HEK293 (cell line): ENCODE measurements around the gene HNRNPUL2.

ENCODE experiments used
- IKZF3 ChIP-seq: fragments of 450-650 bp; IDR thresholded peaks from 2 replicates; pipeline ENCODE4 v1.5.0; 2018; ENCODE audit warnings: missing biosample characterization, mild to moderate bottlenecking, missing genetic modification characterization, moderate library complexity
- KLF10 ChIP-seq: fragments of 450-650 bp; IDR thresholded peaks from 2 replicates; pipeline ENCODE4 v1.5.1; 2018; ENCODE audit warnings: missing biosample characterization, mild to moderate bottlenecking, missing genetic modification characterization
- KLF8 ChIP-seq: fragments of 450-650 bp; formaldehyde crosslinking; IDR thresholded peaks from 2 replicates; pipeline ENCODE4 v1.5.1; 2016; ENCODE audit warnings: missing biosample characterization, missing genetic modification characterization
- RBAK ChIP-seq: fragments of 450-650 bp; formaldehyde crosslinking; IDR thresholded peaks from 2 replicates; pipeline ENCODE4 v1.5.1; 2016; ENCODE audit warnings: missing biosample characterization, missing genetic modification characterization
- SCRT2 ChIP-seq: fragments of 450-650 bp; formaldehyde crosslinking; IDR thresholded peaks from 2 replicates; pipeline ENCODE4 v1.5.1; 2016; ENCODE audit warnings: missing biosample characterization, missing genetic modification characterization
- SP3 ChIP-seq: fragments of 450-650 bp; formaldehyde crosslinking; IDR thresholded peaks from 2 replicates; pipeline ENCODE4 v1.5.1; 2016; ENCODE audit warnings: missing biosample characterization, missing genetic modification characterization
- YY2 ChIP-seq: fragments of 450-650 bp; formaldehyde crosslinking; IDR thresholded peaks from 2 replicates; pipeline ENCODE4 v1.5.1; 2016; ENCODE audit warnings: missing biosample characterization, missing genetic modification characterization
- ZBTB17 ChIP-seq: fragments of 450-650 bp; formaldehyde crosslinking; IDR thresholded peaks from 2 replicates; pipeline ENCODE4 v1.5.1; 2016; ENCODE audit warnings: missing biosample characterization, missing genetic modification characterization
- ZFHX2 ChIP-seq: fragments of 450-650 bp; formaldehyde crosslinking; conservative IDR thresholded peaks from 2 replicates; pipeline ENCODE4 v1.5.1; 2016; ENCODE audit warnings: missing biosample characterization, missing genetic modification characterization
- ZNF114 ChIP-seq: fragments of 450-650 bp; formaldehyde crosslinking; IDR thresholded peaks from 2 replicates; pipeline ENCODE4 v1.5.0; 2017; ENCODE audit warnings: missing biosample characterization, missing genetic modification characterization
- ZNF2 ChIP-seq: fragments of 450-650 bp; formaldehyde crosslinking; IDR thresholded peaks from 2 replicates; pipeline ENCODE4 v1.5.1; 2016; ENCODE audit warnings: missing biosample characterization, missing genetic modification characterization
- ZNF202 ChIP-seq: fragments of 450-650 bp; formaldehyde crosslinking; IDR thresholded peaks from 2 replicates; pipeline ENCODE4 v1.5.1; 2016; ENCODE audit warnings: missing biosample characterization, missing genetic modification characterization, borderline replicate concordance
- ZNF221 ChIP-seq: fragments of 450-650 bp; formaldehyde crosslinking; IDR thresholded peaks from 2 replicates; pipeline ENCODE4 v1.5.1; 2017; ENCODE audit warnings: missing biosample characterization, missing genetic modification characterization, borderline replicate concordance
- ZNF292 ChIP-seq: fragments of 450-650 bp; formaldehyde crosslinking; IDR thresholded peaks from 2 replicates; pipeline ENCODE4 v1.5.1; 2016; ENCODE audit warnings: low read depth, missing biosample characterization, missing genetic modification characterization, borderline replicate concordance
- ZNF530 ChIP-seq: fragments of 450-650 bp; formaldehyde crosslinking; IDR thresholded peaks from 2 replicates; pipeline ENCODE4 v1.5.1; 2016; ENCODE audit warnings: low read depth, missing biosample characterization, missing genetic modification characterization
- ZNF558 ChIP-seq: fragments of 450-650 bp; formaldehyde crosslinking; IDR thresholded peaks from 2 replicates; pipeline ENCODE4 v1.5.1; 2016; ENCODE audit warnings: missing biosample characterization, missing genetic modification characterization
- ZNF561 ChIP-seq: fragments of 450-650 bp; IDR thresholded peaks from 2 replicates; pipeline ENCODE4 v1.5.1; 2018; ENCODE audit warnings: missing biosample characterization, missing genetic modification characterization, borderline replicate concordance
- ZNF621 ChIP-seq: fragments of 450-650 bp; formaldehyde crosslinking; IDR thresholded peaks from 2 replicates; pipeline ENCODE4 v1.5.1; 2017; ENCODE audit warnings: missing biosample characterization, missing genetic modification characterization
- ZNF629 ChIP-seq: fragments of 450-650 bp; formaldehyde crosslinking; IDR thresholded peaks from 2 replicates; pipeline ENCODE4 v1.5.1; 2017; ENCODE audit warnings: missing biosample characterization, missing genetic modification characterization
- ZNF670 ChIP-seq: fragments of 450-650 bp; formaldehyde crosslinking; IDR thresholded peaks from 2 replicates; pipeline ENCODE4 v1.5.1; 2016; ENCODE audit warnings: missing biosample characterization, missing genetic modification characterization, low read depth
- ZNF701 ChIP-seq: fragments of 450-650 bp; formaldehyde crosslinking; IDR thresholded peaks from 2 replicates; pipeline ENCODE4 v1.5.1; 2016; ENCODE audit warnings: missing biosample characterization, missing genetic modification characterization
- ZNF747 ChIP-seq: fragments of 450-650 bp; formaldehyde crosslinking; IDR thresholded peaks from 2 replicates; pipeline ENCODE4 v1.5.1; 2016; ENCODE audit warnings: missing biosample characterization, missing genetic modification characterization
- ZSCAN30 ChIP-seq: fragments of 450-650 bp; IDR thresholded peaks from 2 replicates; pipeline ENCODE4 v1.5.1; 2018; ENCODE audit warnings: missing biosample characterization, mild to moderate bottlenecking, missing genetic modification characterization, moderate library complexity
- ZXDB ChIP-seq: fragments of 450-650 bp; formaldehyde crosslinking; IDR thresholded peaks from 2 replicates; pipeline ENCODE4 v1.5.1; 2016; ENCODE audit warnings: missing biosample characterization, missing genetic modification characterization
- TF ChIP-seq, protein P1 (sequence below): fragments of 450-650 bp; formaldehyde crosslinking; IDR thresholded peaks from 2 replicates; pipeline ENCODE4 v1.5.1; 2016; ENCODE audit warnings: missing biosample characterization, missing genetic modification characterization
- TF ChIP-seq, protein P2 (sequence below): fragments of 450-650 bp; IDR thresholded peaks from 2 replicates; pipeline ENCODE4 v1.5.1; 2018; ENCODE audit warnings: missing biosample characterization, mild to moderate bottlenecking, missing genetic modification characterization
- TF ChIP-seq, protein P3 (sequence below): fragments of 450-650 bp; formaldehyde crosslinking; IDR thresholded peaks from 2 replicates; pipeline ENCODE4 v1.5.1; 2016; ENCODE audit warnings: missing biosample characterization, missing genetic modification characterization
- TF ChIP-seq, protein P4 (sequence below): fragments of 450-650 bp; formaldehyde crosslinking; IDR thresholded peaks from 2 replicates; pipeline ENCODE4 v1.5.1; 2016; ENCODE audit warnings: missing biosample characterization, missing genetic modification characterization, borderline replicate concordance
- TF ChIP-seq, protein P5 (sequence below): fragments of 450-650 bp; formaldehyde crosslinking; IDR thresholded peaks from 2 replicates; pipeline ENCODE4 v1.5.1; 2016; ENCODE audit warnings: missing biosample characterization, missing genetic modification characterization

Gene HNRNPUL2

DNA sequence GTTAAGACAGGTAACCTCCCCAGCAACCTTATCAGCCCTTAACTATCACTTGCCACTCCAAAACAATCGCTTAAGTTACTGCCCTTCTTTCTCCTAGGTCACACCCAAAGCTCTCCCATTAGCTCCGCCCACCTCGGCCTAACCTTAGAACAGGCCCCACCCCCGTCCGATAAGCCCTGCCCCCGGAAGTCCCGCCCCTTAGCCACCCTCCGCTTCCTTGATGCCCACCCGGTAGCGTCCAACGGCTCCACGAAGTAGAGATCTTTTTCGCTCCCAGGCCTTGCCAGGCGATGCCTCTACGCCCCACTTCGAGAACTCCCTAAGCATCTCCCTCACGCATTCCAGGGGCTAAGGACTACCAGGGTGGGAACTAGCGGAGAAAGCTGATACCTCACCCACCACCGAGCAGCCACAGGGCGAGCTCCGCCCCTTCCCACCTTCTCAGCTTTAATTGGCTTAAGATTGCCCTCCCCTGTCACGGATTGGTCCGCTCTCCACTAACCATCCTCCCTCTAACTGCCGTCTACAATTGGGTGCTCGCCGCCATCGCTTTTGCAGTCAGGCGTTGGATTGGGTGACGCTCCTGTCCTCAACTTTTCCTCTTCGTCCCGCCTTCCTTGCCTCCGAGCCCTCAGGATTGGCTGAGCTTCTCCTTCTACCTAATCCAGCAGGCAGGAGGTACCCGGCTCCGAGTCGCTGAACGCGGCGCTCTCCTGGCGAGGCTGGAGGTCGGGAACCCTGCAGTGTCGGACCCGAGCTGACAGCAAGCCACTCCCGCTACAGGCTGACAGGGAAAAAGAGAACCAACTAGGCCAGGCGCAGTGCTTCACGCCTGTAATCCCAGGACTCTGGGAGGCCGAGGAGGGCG, 26.7 kb upstream of the HNRNPUL2 start, which contains the start of gene ZBTB3 (continued):
- TF ChIP-seq ZNF561 (tag by site-specific recombination) (no peak), ZNF558 (tag by site-specific recombination) (no peak), ZNF530 (tag by site-specific recombination) (no peak), ZNF202 (no peak), ZNF621 (tag by site-specific recombination) (no peak), ZSCAN30 (tag by site-specific recombination) (peak; percentile 19; the same call in 1 of the 2 replicates), YY2 (tag by site-specific recombination) (no peak), KLF8 (peak; percentile 82), ZBTB17 (peak; percentile 94), SCRT2 (tag by site-specific recombination) (no peak), ZFHX2 (tag by site-specific recombination) (no peak; the same call in none of the 2 replicates), ZXDB (tag by site-specific recombination) (0 out of 2 replicates have a peak, but pooled peaks have one; percentile 38), ZNF670 (tag by site-specific recombination) (no peak), ZNF114 (tag by site-specific recombination) (no peak), IKZF3 (tag by site-specific recombination) (no peak), ZNF629 (tag by site-specific recombination) (no peak), SP3 (tag by site-specific recombination) (peak; percentile 98), ZNF701 (tag by site-specific recombination) (no peak), KLF10 (tag by site-specific recombination) (no peak), ZNF747 (tag by site-specific recombination) (no peak), ZNF292 (tag by site-specific recombination) (no peak), RBAK (no peak), ZNF221 (no peak), ZNF2 (tag by site-specific recombination) (no peak)
- TF ChIP-seq, protein P1, sequence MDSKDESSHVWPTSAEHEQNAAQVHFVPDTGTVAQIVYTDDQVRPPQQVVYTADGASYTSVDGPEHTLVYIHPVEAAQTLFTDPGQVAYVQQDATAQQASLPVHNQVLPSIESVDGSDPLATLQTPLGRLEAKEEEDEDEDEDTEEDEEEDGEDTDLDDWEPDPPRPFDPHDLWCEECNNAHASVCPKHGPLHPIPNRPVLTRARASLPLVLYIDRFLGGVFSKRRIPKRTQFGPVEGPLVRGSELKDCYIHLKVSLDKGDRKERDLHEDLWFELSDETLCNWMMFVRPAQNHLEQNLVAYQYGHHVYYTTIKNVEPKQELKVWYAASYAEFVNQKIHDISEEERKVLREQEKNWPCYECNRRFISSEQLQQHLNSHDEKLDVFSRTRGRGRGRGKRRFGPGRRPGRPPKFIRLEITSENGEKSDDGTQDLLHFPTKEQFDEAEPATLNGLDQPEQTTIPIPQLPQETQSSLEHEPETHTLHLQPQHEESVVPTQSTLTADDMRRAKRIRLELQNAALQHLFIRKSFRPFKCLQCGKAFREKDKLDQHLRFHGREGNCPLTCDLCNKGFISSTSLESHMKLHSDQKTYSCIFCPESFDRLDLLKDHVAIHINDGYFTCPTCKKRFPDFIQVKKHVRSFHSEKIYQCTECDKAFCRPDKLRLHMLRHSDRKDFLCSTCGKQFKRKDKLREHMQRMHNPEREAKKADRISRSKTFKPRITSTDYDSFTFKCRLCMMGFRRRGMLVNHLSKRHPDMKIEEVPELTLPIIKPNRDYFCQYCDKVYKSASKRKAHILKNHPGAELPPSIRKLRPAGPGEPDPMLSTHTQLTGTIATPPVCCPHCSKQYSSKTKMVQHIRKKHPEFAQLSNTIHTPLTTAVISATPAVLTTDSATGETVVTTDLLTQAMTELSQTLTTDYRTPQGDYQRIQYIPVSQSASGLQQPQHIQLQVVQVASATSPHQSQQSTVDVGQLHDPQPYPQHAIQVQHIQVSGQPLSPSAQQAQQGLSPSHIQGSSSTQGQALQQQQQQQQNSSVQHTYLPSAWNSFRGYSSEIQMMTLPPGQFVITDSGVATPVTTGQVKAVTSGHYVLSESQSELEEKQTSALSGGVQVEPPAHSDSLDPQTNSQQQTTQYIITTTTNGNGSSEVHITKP (tag by site-specific recombination): peak; percentile 47; the same call in 1 of the 2 replicates
- TF ChIP-seq, protein P2, sequence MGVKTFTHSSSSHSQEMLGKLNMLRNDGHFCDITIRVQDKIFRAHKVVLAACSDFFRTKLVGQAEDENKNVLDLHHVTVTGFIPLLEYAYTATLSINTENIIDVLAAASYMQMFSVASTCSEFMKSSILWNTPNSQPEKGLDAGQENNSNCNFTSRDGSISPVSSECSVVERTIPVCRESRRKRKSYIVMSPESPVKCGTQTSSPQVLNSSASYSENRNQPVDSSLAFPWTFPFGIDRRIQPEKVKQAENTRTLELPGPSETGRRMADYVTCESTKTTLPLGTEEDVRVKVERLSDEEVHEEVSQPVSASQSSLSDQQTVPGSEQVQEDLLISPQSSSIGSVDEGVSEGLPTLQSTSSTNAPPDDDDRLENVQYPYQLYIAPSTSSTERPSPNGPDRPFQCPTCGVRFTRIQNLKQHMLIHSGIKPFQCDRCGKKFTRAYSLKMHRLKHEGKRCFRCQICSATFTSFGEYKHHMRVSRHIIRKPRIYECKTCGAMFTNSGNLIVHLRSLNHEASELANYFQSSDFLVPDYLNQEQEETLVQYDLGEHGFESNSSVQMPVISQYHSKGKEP (tag by site-specific recombination): no peak
- TF ChIP-seq, protein P3, sequence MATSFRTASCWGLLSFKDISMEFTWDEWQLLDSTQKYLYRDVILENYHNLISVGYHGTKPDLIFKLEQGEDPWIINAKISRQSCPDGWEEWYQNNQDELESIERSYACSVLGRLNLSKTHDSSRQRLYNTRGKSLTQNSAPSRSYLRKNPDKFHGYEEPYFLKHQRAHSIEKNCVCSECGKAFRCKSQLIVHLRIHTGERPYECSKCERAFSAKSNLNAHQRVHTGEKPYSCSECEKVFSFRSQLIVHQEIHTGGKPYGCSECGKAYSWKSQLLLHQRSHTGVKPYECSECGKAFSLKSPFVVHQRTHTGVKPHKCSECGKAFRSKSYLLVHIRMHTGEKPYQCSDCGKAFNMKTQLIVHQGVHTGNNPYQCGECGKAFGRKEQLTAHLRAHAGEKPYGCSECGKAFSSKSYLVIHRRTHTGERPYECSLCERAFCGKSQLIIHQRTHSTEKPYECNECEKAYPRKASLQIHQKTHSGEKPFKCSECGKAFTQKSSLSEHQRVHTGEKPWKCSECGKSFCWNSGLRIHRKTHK (tag by site-specific recombination): no peak
- TF ChIP-seq, protein P4, sequence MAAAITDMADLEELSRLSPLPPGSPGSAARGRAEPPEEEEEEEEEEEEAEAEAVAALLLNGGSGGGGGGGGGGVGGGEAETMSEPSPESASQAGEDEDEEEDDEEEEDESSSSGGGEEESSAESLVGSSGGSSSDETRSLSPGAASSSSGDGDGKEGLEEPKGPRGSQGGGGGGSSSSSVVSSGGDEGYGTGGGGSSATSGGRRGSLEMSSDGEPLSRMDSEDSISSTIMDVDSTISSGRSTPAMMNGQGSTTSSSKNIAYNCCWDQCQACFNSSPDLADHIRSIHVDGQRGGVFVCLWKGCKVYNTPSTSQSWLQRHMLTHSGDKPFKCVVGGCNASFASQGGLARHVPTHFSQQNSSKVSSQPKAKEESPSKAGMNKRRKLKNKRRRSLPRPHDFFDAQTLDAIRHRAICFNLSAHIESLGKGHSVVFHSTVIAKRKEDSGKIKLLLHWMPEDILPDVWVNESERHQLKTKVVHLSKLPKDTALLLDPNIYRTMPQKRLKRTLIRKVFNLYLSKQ (tag by site-specific recombination): no peak
- TF ChIP-seq, protein P5, sequence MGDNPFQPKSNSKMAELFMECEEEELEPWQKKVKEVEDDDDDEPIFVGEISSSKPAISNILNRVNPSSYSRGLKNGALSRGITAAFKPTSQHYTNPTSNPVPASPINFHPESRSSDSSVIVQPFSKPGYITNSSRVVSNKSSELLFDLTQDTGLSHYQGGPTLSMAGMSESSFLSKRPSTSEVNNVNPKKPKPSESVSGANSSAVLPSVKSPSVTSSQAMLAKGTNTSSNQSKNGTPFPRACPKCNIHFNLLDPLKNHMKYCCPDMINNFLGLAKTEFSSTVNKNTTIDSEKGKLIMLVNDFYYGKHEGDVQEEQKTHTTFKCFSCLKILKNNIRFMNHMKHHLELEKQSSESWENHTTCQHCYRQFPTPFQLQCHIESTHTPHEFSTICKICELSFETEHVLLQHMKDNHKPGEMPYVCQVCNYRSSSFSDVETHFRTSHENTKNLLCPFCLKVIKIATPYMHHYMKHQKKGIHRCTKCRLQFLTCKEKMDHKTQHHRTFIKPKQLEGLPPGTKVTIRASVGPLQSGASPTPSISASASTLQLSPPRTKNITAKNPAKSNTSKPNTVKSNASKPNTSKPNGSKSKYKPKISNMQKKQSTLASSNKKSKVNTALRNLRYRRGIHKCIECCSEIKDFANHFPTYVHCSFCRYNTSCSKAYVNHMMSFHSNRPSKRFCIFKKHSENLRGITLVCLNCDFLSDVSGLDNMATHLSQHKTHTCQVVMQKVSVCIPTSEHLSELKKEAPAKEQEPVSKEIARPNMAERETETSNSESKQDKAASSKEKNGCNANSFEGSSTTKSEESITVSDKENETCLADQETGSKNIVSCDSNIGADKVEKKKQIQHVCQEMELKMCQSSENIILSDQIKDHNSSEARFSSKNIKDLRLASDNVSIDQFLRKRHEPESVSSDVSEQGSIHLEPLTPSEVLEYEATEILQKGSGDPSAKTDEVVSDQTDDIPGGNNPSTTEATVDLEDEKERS (tag by site-specific recombination): no peak
